Measurements from ENCODE around the gene INTS15.

- TF ChIP-seq, protein P1, sequence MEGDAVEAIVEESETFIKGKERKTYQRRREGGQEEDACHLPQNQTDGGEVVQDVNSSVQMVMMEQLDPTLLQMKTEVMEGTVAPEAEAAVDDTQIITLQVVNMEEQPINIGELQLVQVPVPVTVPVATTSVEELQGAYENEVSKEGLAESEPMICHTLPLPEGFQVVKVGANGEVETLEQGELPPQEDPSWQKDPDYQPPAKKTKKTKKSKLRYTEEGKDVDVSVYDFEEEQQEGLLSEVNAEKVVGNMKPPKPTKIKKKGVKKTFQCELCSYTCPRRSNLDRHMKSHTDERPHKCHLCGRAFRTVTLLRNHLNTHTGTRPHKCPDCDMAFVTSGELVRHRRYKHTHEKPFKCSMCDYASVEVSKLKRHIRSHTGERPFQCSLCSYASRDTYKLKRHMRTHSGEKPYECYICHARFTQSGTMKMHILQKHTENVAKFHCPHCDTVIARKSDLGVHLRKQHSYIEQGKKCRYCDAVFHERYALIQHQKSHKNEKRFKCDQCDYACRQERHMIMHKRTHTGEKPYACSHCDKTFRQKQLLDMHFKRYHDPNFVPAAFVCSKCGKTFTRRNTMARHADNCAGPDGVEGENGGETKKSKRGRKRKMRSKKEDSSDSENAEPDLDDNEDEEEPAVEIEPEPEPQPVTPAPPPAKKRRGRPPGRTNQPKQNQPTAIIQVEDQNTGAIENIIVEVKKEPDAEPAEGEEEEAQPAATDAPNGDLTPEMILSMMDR (IDR thresholded peaks at IDR 0.05; ENCODE audit: insufficient read depth, low read length): no peak
- TF ChIP-seq, protein P2, sequence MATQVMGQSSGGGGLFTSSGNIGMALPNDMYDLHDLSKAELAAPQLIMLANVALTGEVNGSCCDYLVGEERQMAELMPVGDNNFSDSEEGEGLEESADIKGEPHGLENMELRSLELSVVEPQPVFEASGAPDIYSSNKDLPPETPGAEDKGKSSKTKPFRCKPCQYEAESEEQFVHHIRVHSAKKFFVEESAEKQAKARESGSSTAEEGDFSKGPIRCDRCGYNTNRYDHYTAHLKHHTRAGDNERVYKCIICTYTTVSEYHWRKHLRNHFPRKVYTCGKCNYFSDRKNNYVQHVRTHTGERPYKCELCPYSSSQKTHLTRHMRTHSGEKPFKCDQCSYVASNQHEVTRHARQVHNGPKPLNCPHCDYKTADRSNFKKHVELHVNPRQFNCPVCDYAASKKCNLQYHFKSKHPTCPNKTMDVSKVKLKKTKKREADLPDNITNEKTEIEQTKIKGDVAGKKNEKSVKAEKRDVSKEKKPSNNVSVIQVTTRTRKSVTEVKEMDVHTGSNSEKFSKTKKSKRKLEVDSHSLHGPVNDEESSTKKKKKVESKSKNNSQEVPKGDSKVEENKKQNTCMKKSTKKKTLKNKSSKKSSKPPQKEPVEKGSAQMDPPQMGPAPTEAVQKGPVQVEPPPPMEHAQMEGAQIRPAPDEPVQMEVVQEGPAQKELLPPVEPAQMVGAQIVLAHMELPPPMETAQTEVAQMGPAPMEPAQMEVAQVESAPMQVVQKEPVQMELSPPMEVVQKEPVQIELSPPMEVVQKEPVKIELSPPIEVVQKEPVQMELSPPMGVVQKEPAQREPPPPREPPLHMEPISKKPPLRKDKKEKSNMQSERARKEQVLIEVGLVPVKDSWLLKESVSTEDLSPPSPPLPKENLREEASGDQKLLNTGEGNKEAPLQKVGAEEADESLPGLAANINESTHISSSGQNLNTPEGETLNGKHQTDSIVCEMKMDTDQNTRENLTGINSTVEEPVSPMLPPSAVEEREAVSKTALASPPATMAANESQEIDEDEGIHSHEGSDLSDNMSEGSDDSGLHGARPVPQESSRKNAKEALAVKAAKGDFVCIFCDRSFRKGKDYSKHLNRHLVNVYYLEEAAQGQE (IDR thresholded peaks at IDR 0.05; ENCODE audit: insufficient replicate concordance, low read depth): no peak
Observed at GRCh38 chr7:6562106-6562505, 27.7 kb upstream of the INTS15 start.

Data from HL-60 (cell line).